Measurements from ENCODE around the gene NME7. TPM values are rescaled to one million over a fixed set of nuclear protein-coding genes. Genes with fewer than 3 reads are reported as not detected.

NME7 gene
- total RNA-seq, 1 experiment from 2014 or later = 13.8 TPM

DNA sequence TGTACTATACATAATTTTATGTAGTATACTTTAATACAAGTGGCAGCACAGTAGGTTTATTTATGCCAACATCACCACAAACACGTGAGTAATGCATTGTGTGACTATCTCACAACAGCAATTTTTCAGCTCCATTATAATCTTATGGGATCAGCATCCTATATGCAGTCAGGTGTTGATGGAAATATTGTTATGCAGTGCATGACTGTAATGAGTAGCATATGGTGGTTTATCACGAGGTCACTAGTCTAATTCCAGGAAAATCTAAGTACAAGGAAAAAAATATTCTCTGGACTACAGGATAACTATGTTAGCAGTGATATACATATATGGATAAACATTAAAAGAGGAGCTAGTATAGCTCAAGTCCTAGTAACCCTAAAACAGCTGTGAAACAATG, 192.1 kb downstream of the NME7 start:
- ChIA-PET CTCF (no interaction called here), POLR2A (no interaction called here)
- ATAC-seq = no peak
- H3K4me3 Mint-ChIP-seq = no peak overlapping the region
- no peak for DNase-seq (ENCODE audit: low spot score)
- TF ChIP-seq RORB (CRISPR knock-in tag; IDR thresholded peaks at IDR 0.05) (no peak), TEAD1 (CRISPR knock-in tag; IDR thresholded peaks at IDR 0.05) (no peak), MXD4 (CRISPR knock-in tag; IDR thresholded peaks at IDR 0.05; ENCODE audit: borderline replicate concordance) (no peak), GABPB1 (CRISPR knock-in tag; IDR thresholded peaks at IDR 0.05) (no peak), ESRRA (CRISPR knock-in tag; IDR thresholded peaks at IDR 0.05; ENCODE audit: borderline replicate concordance) (no peak), TCF7 (CRISPR knock-in tag; IDR thresholded peaks at IDR 0.05; ENCODE audit: low read depth) (no peak), ZNF232 (CRISPR knock-in tag; IDR thresholded peaks at IDR 0.05) (no peak), SP1 (CRISPR knock-in tag; conservative IDR thresholded peaks at IDR 0.05) (no peak), ZNF396 (CRISPR knock-in tag; IDR thresholded peaks at IDR 0.05; ENCODE audit: borderline replicate concordance) (no peak), TEAD4 (CRISPR knock-in tag; IDR thresholded peaks at IDR 0.05) (no peak), ATF1 (CRISPR knock-in tag; IDR thresholded peaks at IDR 0.05) (no peak), EMX1 (CRISPR knock-in tag; IDR thresholded peaks at IDR 0.05) (no peak), OVOL2 (CRISPR knock-in tag; IDR thresholded peaks at IDR 0.05; ENCODE audit: borderline replicate concordance) (no peak)
- TF ChIP-seq, protein P1, sequence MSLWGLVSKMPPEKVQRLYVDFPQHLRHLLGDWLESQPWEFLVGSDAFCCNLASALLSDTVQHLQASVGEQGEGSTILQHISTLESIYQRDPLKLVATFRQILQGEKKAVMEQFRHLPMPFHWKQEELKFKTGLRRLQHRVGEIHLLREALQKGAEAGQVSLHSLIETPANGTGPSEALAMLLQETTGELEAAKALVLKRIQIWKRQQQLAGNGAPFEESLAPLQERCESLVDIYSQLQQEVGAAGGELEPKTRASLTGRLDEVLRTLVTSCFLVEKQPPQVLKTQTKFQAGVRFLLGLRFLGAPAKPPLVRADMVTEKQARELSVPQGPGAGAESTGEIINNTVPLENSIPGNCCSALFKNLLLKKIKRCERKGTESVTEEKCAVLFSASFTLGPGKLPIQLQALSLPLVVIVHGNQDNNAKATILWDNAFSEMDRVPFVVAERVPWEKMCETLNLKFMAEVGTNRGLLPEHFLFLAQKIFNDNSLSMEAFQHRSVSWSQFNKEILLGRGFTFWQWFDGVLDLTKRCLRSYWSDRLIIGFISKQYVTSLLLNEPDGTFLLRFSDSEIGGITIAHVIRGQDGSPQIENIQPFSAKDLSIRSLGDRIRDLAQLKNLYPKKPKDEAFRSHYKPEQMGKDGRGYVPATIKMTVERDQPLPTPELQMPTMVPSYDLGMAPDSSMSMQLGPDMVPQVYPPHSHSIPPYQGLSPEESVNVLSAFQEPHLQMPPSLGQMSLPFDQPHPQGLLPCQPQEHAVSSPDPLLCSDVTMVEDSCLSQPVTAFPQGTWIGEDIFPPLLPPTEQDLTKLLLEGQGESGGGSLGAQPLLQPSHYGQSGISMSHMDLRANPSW (CRISPR knock-in tag; conservative IDR thresholded peaks at IDR 0.05; ENCODE audit: low read depth) = no peak
- TF ChIP-seq, protein P2, sequence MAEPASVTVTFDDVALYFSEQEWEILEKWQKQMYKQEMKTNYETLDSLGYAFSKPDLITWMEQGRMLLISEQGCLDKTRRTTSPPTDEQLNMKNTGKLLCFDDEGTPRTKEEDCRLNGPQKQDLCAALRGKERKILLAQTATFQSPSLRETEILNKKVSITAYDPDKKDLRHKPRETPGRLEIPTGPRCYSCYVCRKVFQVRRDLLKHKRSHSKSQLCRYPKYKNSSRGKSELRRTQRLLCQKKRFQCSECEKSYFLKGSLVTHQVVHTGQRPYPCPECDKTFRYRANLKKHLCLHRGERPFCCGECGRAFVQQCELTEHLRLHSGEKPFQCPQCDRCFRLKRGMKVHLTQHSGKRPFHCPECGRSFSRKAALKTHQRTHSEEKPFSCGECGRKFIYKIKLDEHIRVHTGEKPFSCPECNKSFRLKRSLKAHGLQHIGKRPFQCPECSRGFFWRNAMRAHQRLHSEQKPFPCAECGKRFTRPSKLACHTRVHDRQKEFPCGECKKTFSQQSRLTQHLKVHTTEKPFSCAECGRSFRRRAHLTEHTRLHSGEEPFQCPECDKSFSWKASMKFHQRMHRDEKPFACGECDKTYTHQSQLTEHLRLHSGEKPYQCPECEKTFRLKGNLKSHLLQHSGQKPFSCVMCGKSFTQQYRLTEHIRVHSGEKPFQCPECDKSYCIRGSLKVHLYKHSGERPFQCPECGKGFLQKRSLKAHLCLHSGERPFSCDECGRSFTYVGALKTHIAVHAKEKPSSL (CRISPR knock-in tag; conservative IDR thresholded peaks at IDR 0.05) = no peak
- TF ChIP-seq, protein P3, sequence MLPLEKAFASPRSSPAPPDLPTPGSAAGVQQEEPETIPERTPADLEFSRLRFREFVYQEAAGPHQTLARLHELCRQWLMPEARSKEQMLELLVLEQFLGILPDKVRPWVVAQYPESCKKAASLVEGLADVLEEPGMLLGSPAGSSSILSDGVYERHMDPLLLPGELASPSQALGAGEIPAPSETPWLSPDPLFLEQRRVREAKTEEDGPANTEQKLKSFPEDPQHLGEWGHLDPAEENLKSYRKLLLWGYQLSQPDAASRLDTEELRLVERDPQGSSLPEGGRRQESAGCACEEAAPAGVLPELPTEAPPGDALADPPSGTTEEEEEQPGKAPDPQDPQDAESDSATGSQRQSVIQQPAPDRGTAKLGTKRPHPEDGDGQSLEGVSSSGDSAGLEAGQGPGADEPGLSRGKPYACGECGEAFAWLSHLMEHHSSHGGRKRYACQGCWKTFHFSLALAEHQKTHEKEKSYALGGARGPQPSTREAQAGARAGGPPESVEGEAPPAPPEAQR (CRISPR knock-in tag; IDR thresholded peaks at IDR 0.05) = no peak
- H3K4me1 Mint-ChIP-seq = no peaks in the 10 kb centered on the region
- H3K27me3 Mint-ChIP-seq (ENCODE audit: low read depth) = no peaks in the 10 kb centered on the region
- no peaks in the 10 kb centered on the region for H3K36me3 Mint-ChIP-seq
- H3K27ac Mint-ChIP-seq = no peak overlapping the region
- H3K9me3 Mint-ChIP-seq = 0 out of 2 replicates have a peak, but pooled peaks cover 4% of the 10 kb centered on the region

DNA sequence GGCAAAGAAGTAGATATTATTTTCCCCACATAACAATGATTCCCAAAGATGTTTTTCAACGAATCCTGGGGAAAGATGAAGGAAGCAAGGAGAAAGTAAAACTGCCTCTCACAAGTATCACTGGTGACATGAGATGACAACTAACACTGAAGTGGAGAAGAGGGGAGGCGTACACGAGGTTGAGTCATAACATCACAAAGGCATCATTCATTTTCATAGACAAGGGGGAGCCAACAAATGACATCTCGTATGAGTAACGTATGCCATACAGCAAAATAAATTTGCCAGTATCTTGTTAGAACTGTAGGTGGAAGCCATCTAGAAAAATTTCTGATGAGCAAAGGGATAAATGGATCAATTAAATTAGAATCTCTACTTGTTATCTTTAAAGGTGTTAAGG, 204.5 kb downstream of the NME7 start:
- no peaks in the 10 kb centered on the region for H3K36me3 Mint-ChIP-seq
- DNase-seq (ENCODE audit: low spot score) (no peak), ATAC-seq (no peak)
- POLR2A ChIA-PET = no interaction called here
- peaks cover 7% of the 10 kb centered on the region for H3K4me1 Mint-ChIP-seq
- H3K27me3 Mint-ChIP-seq (ENCODE audit: low read depth) = no peaks in the 10 kb centered on the region
- H3K27ac Mint-ChIP-seq = no peak overlapping the region
- CTCF ChIA-PET = no interaction called here
- no peaks in the 10 kb centered on the region for H3K9me3 Mint-ChIP-seq
- TF ChIP-seq, protein P4, sequence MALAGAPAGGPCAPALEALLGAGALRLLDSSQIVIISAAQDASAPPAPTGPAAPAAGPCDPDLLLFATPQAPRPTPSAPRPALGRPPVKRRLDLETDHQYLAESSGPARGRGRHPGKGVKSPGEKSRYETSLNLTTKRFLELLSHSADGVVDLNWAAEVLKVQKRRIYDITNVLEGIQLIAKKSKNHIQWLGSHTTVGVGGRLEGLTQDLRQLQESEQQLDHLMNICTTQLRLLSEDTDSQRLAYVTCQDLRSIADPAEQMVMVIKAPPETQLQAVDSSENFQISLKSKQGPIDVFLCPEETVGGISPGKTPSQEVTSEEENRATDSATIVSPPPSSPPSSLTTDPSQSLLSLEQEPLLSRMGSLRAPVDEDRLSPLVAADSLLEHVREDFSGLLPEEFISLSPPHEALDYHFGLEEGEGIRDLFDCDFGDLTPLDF (CRISPR knock-in tag; IDR thresholded peaks at IDR 0.05) = no peak
- no peak overlapping the region for H3K4me3 Mint-ChIP-seq

Data from WTC11 (cell line).